GM21528 (cell line): ENCODE data around the gene LPP.

Experiments used
- ATAC-seq: cut with Tn5 transposase; IDR thresholded peaks from one replicate; pipeline ENCODE4 v1.9.1; 2021; ENCODE audit warnings: mild to moderate bottlenecking, moderate library complexity; ENCODE audit not compliant: unreplicated experiment, low FRiP score

Gene LPP

GRCh38 chr3:188863999-188864406, 710.0 kb downstream of the LPP start:
- no peak for ATAC-seq

- ATAC-seq: no peak
Measured at GRCh38 chr3:188867691-188868265, 713.8 kb downstream of the LPP start.

- no peak for ATAC-seq
Measured at GRCh38 chr3:188868803-188869202, 714.8 kb downstream of the LPP start.

- no peak for ATAC-seq
Measured at GRCh38 chr3:188869628-188870027, 715.7 kb downstream of the LPP start.

- no peak for ATAC-seq
Measured at GRCh38 chr3:188870431-188870830, 716.5 kb downstream of the LPP start.

- ATAC-seq: no peak
Measured at GRCh38 chr3:188874576-188874975, 720.6 kb downstream of the LPP start.

- ATAC-seq: no peak
Measured at GRCh38 chr3:188875413-188875812, 721.5 kb downstream of the LPP start.

GRCh38 chr3:188876370-188876769, 722.4 kb downstream of the LPP start:
- ATAC-seq: no peak

- ATAC-seq: no peak
Measured at GRCh38 chr3:188877381-188877780, 723.4 kb downstream of the LPP start.

- ATAC-seq: no peak
Measured at GRCh38 chr3:188878076-188878475, 724.1 kb downstream of the LPP start.

- no peak for ATAC-seq
Measured at GRCh38 chr3:188881954-188882641, 728.1 kb downstream of the LPP start.

GRCh38 chr3:188884299-188885043, 730.5 kb downstream of the LPP start:
- no peak for ATAC-seq

- no peak for ATAC-seq
Measured at GRCh38 chr3:188888321-188889053, 734.5 kb downstream of the LPP start.

GRCh38 chr3:188889054-188889491, 735.1 kb downstream of the LPP start:
- ATAC-seq: no peak

GRCh38 chr3:188890572-188891270, 736.8 kb downstream of the LPP start:
- ATAC-seq: no peak

- no peak for ATAC-seq
Measured at GRCh38 chr3:188899881-188900280, 745.9 kb downstream of the LPP start.

GRCh38 chr3:188900421-188900951, 746.5 kb downstream of the LPP start:
- ATAC-seq: no peak

- no peak for ATAC-seq
Measured at GRCh38 chr3:188901126-188901525, 747.2 kb downstream of the LPP start.

- no peak for ATAC-seq
Measured at GRCh38 chr3:188901671-188902287, 747.8 kb downstream of the LPP start.

- ATAC-seq: no peak
Measured at GRCh38 chr3:188904670-188905069, 750.7 kb downstream of the LPP start.
